ENCODE results near the gene TBX18. TPM values are rescaled to one million over a fixed set of nuclear protein-coding genes. Genes with fewer than 3 reads are reported as not detected.

TBX18 gene
- total and polyA plus RNA-seq, 2 donors (not counting 1 experiment from before 2014, with no cell fraction given): 0.33 to 2.2 TPM

GRCh38 chr6:84788689-84789088, 24.3 kb upstream of the TBX18 start:
- TF ChIP-seq, protein P1, sequence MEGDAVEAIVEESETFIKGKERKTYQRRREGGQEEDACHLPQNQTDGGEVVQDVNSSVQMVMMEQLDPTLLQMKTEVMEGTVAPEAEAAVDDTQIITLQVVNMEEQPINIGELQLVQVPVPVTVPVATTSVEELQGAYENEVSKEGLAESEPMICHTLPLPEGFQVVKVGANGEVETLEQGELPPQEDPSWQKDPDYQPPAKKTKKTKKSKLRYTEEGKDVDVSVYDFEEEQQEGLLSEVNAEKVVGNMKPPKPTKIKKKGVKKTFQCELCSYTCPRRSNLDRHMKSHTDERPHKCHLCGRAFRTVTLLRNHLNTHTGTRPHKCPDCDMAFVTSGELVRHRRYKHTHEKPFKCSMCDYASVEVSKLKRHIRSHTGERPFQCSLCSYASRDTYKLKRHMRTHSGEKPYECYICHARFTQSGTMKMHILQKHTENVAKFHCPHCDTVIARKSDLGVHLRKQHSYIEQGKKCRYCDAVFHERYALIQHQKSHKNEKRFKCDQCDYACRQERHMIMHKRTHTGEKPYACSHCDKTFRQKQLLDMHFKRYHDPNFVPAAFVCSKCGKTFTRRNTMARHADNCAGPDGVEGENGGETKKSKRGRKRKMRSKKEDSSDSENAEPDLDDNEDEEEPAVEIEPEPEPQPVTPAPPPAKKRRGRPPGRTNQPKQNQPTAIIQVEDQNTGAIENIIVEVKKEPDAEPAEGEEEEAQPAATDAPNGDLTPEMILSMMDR (conservative IDR thresholded peaks at IDR 0.05 in 1 of 2, IDR thresholded peaks at IDR 0.05 in 1 of 2; ENCODE audit: low read depth in 1 of 2, low read length in 2 of 2): no peak
- TF ChIP-seq EZH2 (IDR thresholded peaks at IDR 0.05; ENCODE audit: low read length, missing control alignments): no peak
- no peak overlapping the region for H2AFZ ChIP-seq (ENCODE audit: low read length)
- H3K4me2 ChIP-seq (ENCODE audit: extremely low read depth, insufficient read depth, low read length): no peak overlapping the region
- H3K9ac ChIP-seq (ENCODE audit: insufficient read depth, low read length): no peak overlapping the region
- H3K36me3 ChIP-seq (ENCODE audit: control insufficient read depth, insufficient read depth, low read length): no peaks in the 10 kb centered on the region
- no peaks in the 10 kb centered on the region for H3K4me1 ChIP-seq (ENCODE audit: control insufficient read depth, extremely low read depth, insufficient read depth, low read length)
- no peak for DNase-seq (ENCODE audit: low read depth in 2 of 2)
- no peaks in the 10 kb centered on the region for H3K9me3 ChIP-seq (ENCODE audit: control insufficient read depth, insufficient read depth, low read depth, low read length)
- H3K79me2 ChIP-seq (ENCODE audit: control insufficient read depth, insufficient read depth, low read length): no peaks in the 10 kb centered on the region
- no peak overlapping the region for H3K27ac ChIP-seq (ENCODE audit: insufficient read depth, low read length)
- H3K4me3 ChIP-seq (replicated peaks in 1 of 4; ENCODE audit: control extremely low read depth in 1 of 4, insufficient read depth in 1 of 4, low read depth in 3 of 4, low read length in 4 of 4): no peak overlapping the region
- H3K27me3 ChIP-seq (ENCODE audit: control insufficient read depth, insufficient read depth, low read length): no peaks in the 10 kb centered on the region
- H4K20me1 ChIP-seq (ENCODE audit: control insufficient read depth, extremely low read depth, insufficient read depth, low read length): no peaks in the 10 kb centered on the region

- Histone ChIP-seq H3K36me3 (ENCODE audit: control insufficient read depth, insufficient read depth, low read length) (no peaks in the 10 kb centered on the region), H4K20me1 (ENCODE audit: control insufficient read depth, extremely low read depth, insufficient read depth, low read length) (no peaks in the 10 kb centered on the region), H3K79me2 (ENCODE audit: control insufficient read depth, insufficient read depth, low read length) (no peaks in the 10 kb centered on the region), H3K9me3 (ENCODE audit: control insufficient read depth, insufficient read depth, low read depth, low read length) (no peaks in the 10 kb centered on the region), H3K27ac (ENCODE audit: insufficient read depth, low read length) (no peak overlapping the region), H3K4me3 (replicated peaks in 1 of 4; ENCODE audit: control extremely low read depth in 1 of 4, insufficient read depth in 1 of 4, low read depth in 3 of 4, low read length in 4 of 4) (no peak overlapping the region), H2AFZ (ENCODE audit: low read length) (no peak overlapping the region), H3K4me2 (ENCODE audit: extremely low read depth, insufficient read depth, low read length) (no peak overlapping the region), H3K9ac (ENCODE audit: insufficient read depth, low read length) (no peak overlapping the region), H3K27me3 (ENCODE audit: control insufficient read depth, insufficient read depth, low read length) (no peaks in the 10 kb centered on the region), H3K4me1 (ENCODE audit: control insufficient read depth, extremely low read depth, insufficient read depth, low read length) (no peaks in the 10 kb centered on the region)
- TF ChIP-seq, protein P1 (conservative IDR thresholded peaks at IDR 0.05 in 1 of 2, IDR thresholded peaks at IDR 0.05 in 1 of 2; ENCODE audit: low read depth in 1 of 2, low read length in 2 of 2): no peak
- TF ChIP-seq EZH2 (IDR thresholded peaks at IDR 0.05; ENCODE audit: low read length, missing control alignments): no peak
- DNase-seq (ENCODE audit: low read depth in 2 of 2): peak in 1 of 2 donors; percentile 13
These were observed 21.3 kb upstream of the TBX18 start for GRCh38 chr6:84785671-84786070.

DNA sequence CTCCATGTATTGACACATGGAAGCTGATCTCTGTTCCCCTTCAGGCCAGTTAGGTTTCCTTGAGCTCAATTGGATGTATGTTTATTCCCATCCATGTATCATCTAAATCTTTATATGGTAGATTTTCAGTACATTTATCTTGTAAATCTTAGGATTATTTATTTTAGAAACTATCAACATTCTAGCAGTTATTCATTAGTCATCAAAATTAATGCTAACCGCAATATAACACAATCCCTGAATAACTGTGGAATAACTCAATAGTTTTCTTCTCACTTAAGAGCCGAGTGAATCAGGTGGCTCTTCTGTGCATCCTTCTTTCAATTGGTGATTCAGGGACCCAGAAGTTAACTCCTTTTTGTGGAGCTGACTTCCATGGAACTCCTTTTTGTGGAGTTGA, 15.5 kb upstream of the TBX18 start:
- Histone ChIP-seq H3K9me3 (ENCODE audit: control insufficient read depth, insufficient read depth, low read depth, low read length) (no peaks in the 10 kb centered on the region), H4K20me1 (ENCODE audit: control insufficient read depth, extremely low read depth, insufficient read depth, low read length) (no peaks in the 10 kb centered on the region), H2AFZ (ENCODE audit: low read length) (no peak overlapping the region), H3K36me3 (ENCODE audit: control insufficient read depth, insufficient read depth, low read length) (no peaks in the 10 kb centered on the region), H3K79me2 (ENCODE audit: control insufficient read depth, insufficient read depth, low read length) (no peaks in the 10 kb centered on the region), H3K27ac (ENCODE audit: insufficient read depth, low read length) (no peak overlapping the region), H3K4me2 (ENCODE audit: extremely low read depth, insufficient read depth, low read length) (no peak overlapping the region), H3K9ac (ENCODE audit: insufficient read depth, low read length) (no peak overlapping the region), H3K27me3 (ENCODE audit: control insufficient read depth, insufficient read depth, low read length) (peaks cover 12% of the 10 kb centered on the region), H3K4me1 (ENCODE audit: control insufficient read depth, extremely low read depth, insufficient read depth, low read length) (no peaks in the 10 kb centered on the region), H3K4me3 (replicated peaks in 1 of 4; ENCODE audit: control extremely low read depth in 1 of 4, insufficient read depth in 1 of 4, low read depth in 3 of 4, low read length in 4 of 4) (no peak overlapping the region)
- DNase-seq (ENCODE audit: low read depth in 2 of 2): no peak
- TF ChIP-seq, protein P1 (conservative IDR thresholded peaks at IDR 0.05 in 1 of 2, IDR thresholded peaks at IDR 0.05 in 1 of 2; ENCODE audit: low read depth in 1 of 2, low read length in 2 of 2): no peak
- no peak for TF ChIP-seq EZH2 (IDR thresholded peaks at IDR 0.05; ENCODE audit: low read length, missing control alignments)

Data from fibroblast of lung (primary cell).